Heart right ventricle (tissue), 16 donors: ENCODE data around the gene CCDC85C. TPM values are rescaled to one million over a fixed set of nuclear protein-coding genes. Genes with fewer than 3 reads are reported as not detected.

Experiments used
- ATAC-seq, 8 donors: fragments of 200-7000 bp; cut with Tn5 transposase; one replicate each; pipeline ENCODE4 v1.9.1; 2020; ENCODE audit warnings: mild to moderate bottlenecking in 8 of 8, moderate library complexity in 8 of 8, moderate number of reproducible peaks in 1 of 8
- DNase-seq, 2 donors: peaks; one replicate each; pipeline ENCODE4 v3.0.0-alpha.2; 2020
- H3K27ac ChIP-seq, 10 donors: fragments of 200-600 bp; sonication (generic) in 2 of 10; one replicate each; pipeline versions ENCODE4 v1.5.0 to v1.8.0; 2020 to 2022; ENCODE audit warnings: mild to moderate bottlenecking in 3 of 10
- H3K27me3 ChIP-seq, 7 donors: fragments of 200-600 bp; one replicate each; pipeline ENCODE4 v1.8.0; 2021 to 2022; ENCODE audit warnings: mild to moderate bottlenecking in 2 of 7
- H3K36me3 ChIP-seq, 9 donors: fragments of 200-600 bp; sonication (generic) in 1 of 9; one replicate each; pipeline versions ENCODE4 v1.5.0 to v1.8.0; 2020 to 2022; ENCODE audit warnings: mild to moderate bottlenecking in 2 of 9
- H3K4me1 ChIP-seq, 9 donors: fragments of 200-600 bp; sonication (generic) in 1 of 9; one replicate each; pipeline versions ENCODE4 v1.5.0 to v1.8.0; 2020 to 2022; ENCODE audit warnings: mild to moderate bottlenecking in 4 of 9
- H3K4me3 ChIP-seq, 10 donors: fragments of 200-600 bp; sonication (generic) in 2 of 10; one replicate each; pipeline versions ENCODE4 v1.5.0 to v1.8.0; 2020 to 2022; ENCODE audit warnings: mild to moderate bottlenecking in 7 of 10, moderate library complexity in 2 of 10
- H3K9me3 ChIP-seq, 11 donors: fragments of 200-600 bp in 10 of 11; sonication (generic) in 2 of 11; one replicate each; pipeline versions ENCODE4 v1.5.0 to v1.8.0; 2013 to 2022; ENCODE audit warnings: mild to moderate bottlenecking in 2 of 11, control low read depth in 1 of 11, moderate library complexity in 1 of 11
- CTCF ChIP-seq, 9 donors: fragments of 200-600 bp; sonication (generic) in 2 of 9; IDR thresholded peaks; one replicate each; pipeline versions ENCODE4 v1.5.0 to v1.8.0; 2021 to 2022; ENCODE audit warnings: antibody characterized with exemption in 9 of 9, mild to moderate bottlenecking in 5 of 9, moderate library complexity in 1 of 9
- WGBS, 2 donors: extraction: QIAGEN DNeasy Blood & Tissue Kit; methylation state at CpG; one replicate each; pipeline ENCODE4 v1.1.7; 2013; ENCODE audit warnings: inconsistent platforms in 1 of 2; 5-methylcytosine and 5-hydroxymethylcytosine counted together
- intact Hi-C, 10 donors: fragments of 100-400 bp; cut with DNase I; formaldehyde crosslinking; loops; one replicate each; pipeline versions ENCODE4 v1.11.1 to v1.14.2; 2022
- polyA plus RNA-seq, 2 donors: library from polyadenylated mRNA; stranded (reverse); fragments of 200-250 nt; gene quantifications; one replicate each; pipeline ENCODE4 v1.2.3, GENCODE V29; 2013
- total RNA-seq, 10 donors: library from RNA; stranded (reverse); fragmentation: NEBNext Ultra II Directional in 3 of 10; extraction: Animal tissue kit (Norgen Biotek cat#: 25700) in 3 of 10; gene quantifications; one replicate each; pipeline versions ENCODE4 v1.2.1 to v1.2.4, GENCODE V29; 2021 to 2023
- donor health status: Arrhythmogenic right ventricular cardiomyopathy.
- donor health status: ischemic (EF 13 %, LVEDD 7.1; RV severe dilation, severe dysfunction).
- donor health status: healthy with polysubstance abuse.
- donor health status: DM: no; HTN: yes; CAD: no.
- donor health status: DM: no; HTN: no; CAD: no.
- donor health status: ischemic (EF 25% LVEDD 6.9; RV normal size, moderate dysfunction).
- donor health status: ischemic (EF 25% LVEDD 5.7; RV mildly dilated, moderate dysfunction).
- donor health status: healthy.
- donor health status: DM: yes; HTN: yes; CAD: no.
- donor health status: Ischemic cardiomyopathy.
- donor health status: ischemic (EF 35%, LVEDD 5.7; RV mildly dilated, moderate dysfunction).
- donor health status: nonischemic (EF 11% LVEDD 7.7; RV severe dilation, severe dysfunction).
- donor health status: DM: yes; HTN: yes; CAD: no.
- donor health status: PGD.
- donor health status: ischemic (EF 29% LVEDD 5.4; RV normal size, mild dysfunction).
- donor health status: nonischemic (EF 23%, LVEDD 6.1; RV moderate dilation, normal function).

The CCDC85C gene
- total and polyA plus RNA-seq, 12 donors, result 9.0 to 50.2 (median 31.5) TPM

- H3K4me1 ChIP-seq, result peaks cover 11 to 61% (median 39%) of the 10 kb centered on the region in 9 donors
- no peak overlapping the region for H3K4me3 ChIP-seq
- no peak for DNase-seq
- TF ChIP-seq CTCF (IDR thresholded peaks at IDR 0.05), result no peak
- no peaks in the 10 kb centered on the region for H3K36me3 ChIP-seq
- intact Hi-C loops, result loop anchor here in 1 of 10 donors (5.0 kb wide), 1 partner anchor 1022 kb away; no protein-coding TSS in a partner anchor
- H3K27me3 ChIP-seq, result no peaks in the 10 kb centered on the region
- no peak overlapping the region for H3K27ac ChIP-seq
- H3K9me3 ChIP-seq, result no peaks in the 10 kb centered on the region
- 91% methylated on average over 12 of the region's 12 CpGs for WGBS, 2 donors
- no peak for ATAC-seq
Observed at GRCh38 chr14:99543985-99544384, 60.0 kb downstream of the CCDC85C start.

- ATAC-seq (no peak), DNase-seq (no peak)
- WGBS, 2 donors, result 95 to 96% methylated on average over 4 of the region's 4 CpGs
- H3K27ac ChIP-seq, result no peak overlapping the region
- H3K4me1 ChIP-seq, result peaks cover 17 to 68% (median 45%) of the 10 kb centered on the region in 9 donors
- intact Hi-C loops, result loop anchor here in 1 of 10 donors (5.0 kb wide), 1 partner anchor 1021 kb away; no protein-coding TSS in a partner anchor
- H3K4me3 ChIP-seq, result no peak overlapping the region
- H3K36me3 ChIP-seq, result no peaks in the 10 kb centered on the region
- no peak for TF ChIP-seq CTCF (IDR thresholded peaks at IDR 0.05)
- H3K27me3 ChIP-seq, result no peaks in the 10 kb centered on the region
- no peaks in the 10 kb centered on the region for H3K9me3 ChIP-seq
Observed at GRCh38 chr14:99543370-99543769, 60.6 kb downstream of the CCDC85C start.

- H3K9me3 ChIP-seq, result no peaks in the 10 kb centered on the region
- TF ChIP-seq CTCF (IDR thresholded peaks at IDR 0.05), result no peak
- no peaks in the 10 kb centered on the region for H3K36me3 ChIP-seq
- peaks cover 23 to 76% (median 53%) of the 10 kb centered on the region in 9 donors for H3K4me1 ChIP-seq
- no peaks in the 10 kb centered on the region for H3K27me3 ChIP-seq
- ATAC-seq (no peak), DNase-seq (no peak)
- no peak overlapping the region for H3K27ac ChIP-seq
- WGBS, 2 donors, result 83 to 85% methylated on average over 13 of the region's 13 CpGs
- no peak overlapping the region for H3K4me3 ChIP-seq
- intact Hi-C loops, result loop anchor here in 1 of 10 donors (5.0 kb wide), 1 partner anchor 1020 kb away; no protein-coding TSS in a partner anchor
Observed at GRCh38 chr14:99542566-99542965, 61.4 kb downstream of the CCDC85C start.

- Histone ChIP-seq H3K36me3 (no peaks in the 10 kb centered on the region), H3K27me3 (no peaks in the 10 kb centered on the region), H3K4me3 (no peak overlapping the region), H3K4me1 (peaks cover 29 to 83% (median 60%) of the 10 kb centered on the region in 9 donors), H3K9me3 (no peaks in the 10 kb centered on the region), H3K27ac (peak overlapping the region in 1 of 10 donors; percentile 21)
- TF ChIP-seq CTCF (IDR thresholded peaks at IDR 0.05), result no peak
- no peak for DNase-seq
- WGBS, 2 donors, result 80 to 83% methylated on average over 18 of the region's 18 CpGs
- ATAC-seq, result no peak
- intact Hi-C loops, result loop anchor here in 1 of 10 donors (5.0 kb wide), 1 partner anchor 1020 kb away; no protein-coding TSS in a partner anchor
Observed at GRCh38 chr14:99541677-99542470, 62.1 kb downstream of the CCDC85C start.
